Neuron (in vitro differentiated cells): ENCODE data around the gene AK9.

Experiments
- H2AFZ ChIP-seq: one replicate; pipeline ENCODE4 v1.6.1; 2013; ENCODE audit warnings: low read depth, mild to moderate bottlenecking, inconsistent platforms, low read length, moderate library complexity
- H3K27me3 ChIP-seq: one replicate; pipeline ENCODE4 v1.6.1; 2013; ENCODE audit warnings: low read length; ENCODE audit not compliant: insufficient read depth
- H3K36me3 ChIP-seq: one replicate; pipeline ENCODE4 v1.6.1; 2013; ENCODE audit warnings: low read length; ENCODE audit not compliant: insufficient read depth
- H3K4me1 ChIP-seq: one replicate; pipeline ENCODE4 v1.6.1; 2013; ENCODE audit warnings: low read length; ENCODE audit not compliant: insufficient read depth
- H3K4me3 ChIP-seq: 2 replicates; pipeline ENCODE4 v1.5.1; 2013; ENCODE audit warnings: mild to moderate bottlenecking, low read length, moderate library complexity
- H3K9me3 ChIP-seq: one replicate; pipeline ENCODE4 v1.6.1; 2013; ENCODE audit warnings: low read length

AK9 gene

GRCh38 chr6:109512271-109512817, 178.7 kb downstream of the AK9 start:
- Histone ChIP-seq H3K4me3 (no peak overlapping the region), H3K27me3 (no peaks in the 10 kb centered on the region), H3K9me3 (peaks cover 4% of the 10 kb centered on the region), H3K36me3 (no peaks in the 10 kb centered on the region), H2AFZ (no peak overlapping the region), H3K4me1 (peaks cover 19% of the 10 kb centered on the region)

GRCh38 chr6:109511832-109512231, 179.2 kb downstream of the AK9 start:
- peaks cover 19% of the 10 kb centered on the region for H3K4me1 ChIP-seq
- no peaks in the 10 kb centered on the region for H3K27me3 ChIP-seq
- no peaks in the 10 kb centered on the region for H3K36me3 ChIP-seq
- no peak overlapping the region for H2AFZ ChIP-seq
- H3K9me3 ChIP-seq: peaks cover 4% of the 10 kb centered on the region
- no peak overlapping the region for H3K4me3 ChIP-seq

DNA sequence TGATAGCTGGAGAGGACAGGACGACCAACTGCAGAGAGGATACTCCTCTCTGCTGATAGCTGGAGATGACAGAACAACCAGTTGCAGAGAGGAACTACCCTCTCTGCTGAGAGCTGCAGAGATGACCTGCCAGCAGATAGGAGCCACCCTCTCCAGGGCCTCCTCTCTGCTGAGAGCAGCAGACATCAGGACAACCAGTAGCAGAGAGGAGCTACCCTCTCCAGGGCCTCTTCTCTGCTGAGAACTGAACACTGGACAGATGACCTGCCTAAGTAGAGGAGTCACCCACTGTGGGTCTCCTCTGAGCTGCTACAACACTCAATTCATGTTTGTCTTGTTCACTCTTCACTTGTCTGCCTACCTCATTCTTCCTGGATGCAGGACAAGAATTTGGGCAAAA, 180.6 kb downstream of the AK9 start:
- H3K36me3 ChIP-seq: no peaks in the 10 kb centered on the region
- no peak overlapping the region for H2AFZ ChIP-seq
- no peak overlapping the region for H3K4me3 ChIP-seq
- no peaks in the 10 kb centered on the region for H3K27me3 ChIP-seq
- peaks cover 4% of the 10 kb centered on the region for H3K9me3 ChIP-seq
- peaks cover 19% of the 10 kb centered on the region for H3K4me1 ChIP-seq

DNA sequence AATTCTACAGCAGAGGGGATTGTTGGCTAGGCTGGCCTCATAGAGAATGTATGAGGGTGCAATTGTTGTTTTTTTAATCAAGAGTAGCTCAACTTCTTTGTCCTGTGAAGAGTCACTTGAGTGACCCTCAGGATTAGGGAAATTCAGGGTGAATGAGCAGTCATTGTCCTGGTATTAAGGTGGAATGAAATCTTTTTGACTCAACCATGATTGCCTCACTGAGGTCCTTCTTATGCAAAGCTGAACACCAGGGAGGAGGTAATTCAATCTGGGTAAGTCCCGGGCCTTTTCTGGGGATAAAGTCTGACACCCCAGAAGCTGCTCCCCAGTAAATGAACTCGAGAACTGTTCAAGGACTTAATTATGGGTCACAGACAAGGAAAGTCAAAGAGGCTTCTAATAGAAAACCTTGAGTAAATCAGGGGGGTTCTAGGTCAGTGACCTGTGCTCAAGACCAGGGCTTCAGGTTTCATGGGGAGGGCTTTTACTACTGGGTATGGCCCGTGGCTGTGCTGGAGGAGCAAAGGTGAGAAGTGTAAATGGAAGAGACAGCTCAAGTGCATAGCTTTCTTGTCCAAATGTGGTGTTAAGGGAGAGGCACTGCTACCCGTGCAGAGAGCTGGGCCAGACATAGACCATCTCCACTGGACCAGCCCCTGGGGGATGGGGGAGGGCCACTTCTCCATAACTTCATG, 182.7 kb downstream of the AK9 start:
- Histone ChIP-seq H3K4me3 (no peak overlapping the region), H3K27me3 (no peaks in the 10 kb centered on the region), H3K4me1 (peaks cover 11% of the 10 kb centered on the region), H3K36me3 (no peaks in the 10 kb centered on the region), H2AFZ (no peak overlapping the region), H3K9me3 (peaks cover 4% of the 10 kb centered on the region)

- Histone ChIP-seq H3K4me3 (no peak overlapping the region), H3K36me3 (no peaks in the 10 kb centered on the region), H3K4me1 (peaks cover 11% of the 10 kb centered on the region), H3K27me3 (no peaks in the 10 kb centered on the region), H3K9me3 (peaks cover 4% of the 10 kb centered on the region), H2AFZ (no peak overlapping the region)
These were observed 183.4 kb downstream of the AK9 start for GRCh38 chr6:109507490-109508072.

- H3K27me3 ChIP-seq: no peaks in the 10 kb centered on the region
- no peaks in the 10 kb centered on the region for H3K36me3 ChIP-seq
- H3K4me1 ChIP-seq: peaks cover 11% of the 10 kb centered on the region
- H3K4me3 ChIP-seq: no peak overlapping the region
- H2AFZ ChIP-seq: no peak overlapping the region
- H3K9me3 ChIP-seq: peaks cover 4% of the 10 kb centered on the region
These were observed 184.2 kb downstream of the AK9 start for GRCh38 chr6:109506841-109507240.

- Histone ChIP-seq H3K36me3 (no peaks in the 10 kb centered on the region), H2AFZ (no peak overlapping the region), H3K27me3 (no peaks in the 10 kb centered on the region), H3K9me3 (peaks cover 3% of the 10 kb centered on the region), H3K4me1 (peaks cover 11% of the 10 kb centered on the region), H3K4me3 (no peak overlapping the region)
These were observed 184.7 kb downstream of the AK9 start for GRCh38 chr6:109506314-109506713.

DNA sequence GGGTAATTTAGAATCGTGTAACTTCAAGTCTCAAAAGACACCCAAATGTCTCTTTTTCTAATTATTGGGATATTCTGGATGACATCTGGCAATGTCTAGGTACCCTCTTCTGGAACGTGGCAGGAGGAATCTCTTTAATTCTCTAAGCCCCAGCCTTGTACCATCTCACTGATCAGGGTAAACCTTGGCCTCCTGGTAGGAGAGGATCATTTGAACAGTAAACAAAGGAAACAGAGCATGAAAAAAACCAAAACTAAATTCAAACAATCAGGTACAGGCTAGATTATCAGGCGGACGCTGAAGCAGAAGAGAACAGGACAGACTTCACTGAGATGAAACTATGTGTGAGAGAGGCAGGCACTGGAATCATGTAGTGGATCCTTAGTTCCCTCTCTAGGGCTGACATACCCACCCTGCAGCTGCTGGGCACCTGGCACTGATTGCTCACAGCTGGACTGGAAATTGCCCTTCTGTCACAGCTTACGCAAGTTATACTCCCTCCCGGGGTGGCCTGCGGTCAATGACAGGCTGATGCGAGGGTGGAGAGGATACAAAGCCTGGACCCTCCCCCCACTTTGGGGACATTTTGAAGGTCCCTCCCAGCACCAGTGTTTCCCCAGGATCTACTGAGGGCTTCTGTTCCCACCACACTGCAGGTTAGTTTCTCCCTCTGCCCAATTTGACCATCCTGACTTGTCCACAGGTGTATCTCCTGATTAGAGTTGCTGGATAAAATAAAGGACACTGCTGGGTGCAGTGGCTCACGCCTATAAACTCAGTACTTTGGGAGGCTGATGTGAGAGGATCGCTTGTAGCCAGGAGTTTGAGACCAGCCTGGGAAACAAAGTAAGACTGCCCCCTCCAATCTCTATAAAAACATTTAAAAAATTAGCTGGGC, 187.4 kb downstream of the AK9 start:
- Histone ChIP-seq H3K9me3 (no peaks in the 10 kb centered on the region), H2AFZ (no peak overlapping the region), H3K36me3 (no peaks in the 10 kb centered on the region), H3K27me3 (no peaks in the 10 kb centered on the region), H3K4me3 (no peak overlapping the region), H3K4me1 (peaks cover 8% of the 10 kb centered on the region)

DNA sequence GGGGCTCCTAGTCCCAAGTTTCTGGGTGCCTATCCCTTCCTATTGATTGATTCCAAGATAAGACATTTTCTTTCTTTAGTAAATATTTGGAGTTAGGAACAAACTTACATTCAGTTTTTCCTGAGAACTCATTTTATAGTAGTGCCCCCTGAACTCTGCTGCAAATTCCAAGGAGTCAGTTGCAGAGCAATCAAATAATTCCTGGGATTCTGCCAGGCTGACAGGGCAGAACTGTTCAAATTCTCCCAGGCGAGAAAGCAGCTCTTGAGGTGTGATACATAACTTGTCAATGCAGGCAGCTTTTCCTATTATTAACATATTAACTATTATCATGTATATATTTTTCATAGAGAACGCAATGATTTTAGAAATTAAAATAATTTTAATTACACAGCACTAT, 192.1 kb downstream of the AK9 start:
- peaks cover 7% of the 10 kb centered on the region for H3K4me1 ChIP-seq
- no peak overlapping the region for H2AFZ ChIP-seq
- no peaks in the 10 kb centered on the region for H3K27me3 ChIP-seq
- H3K36me3 ChIP-seq: no peaks in the 10 kb centered on the region
- H3K9me3 ChIP-seq: no peaks in the 10 kb centered on the region
- H3K4me3 ChIP-seq: no peak overlapping the region

GRCh38 chr6:109498052-109498451, 192.9 kb downstream of the AK9 start:
- no peak overlapping the region for H3K4me3 ChIP-seq
- H2AFZ ChIP-seq: no peak overlapping the region
- no peaks in the 10 kb centered on the region for H3K9me3 ChIP-seq
- H3K27me3 ChIP-seq: no peaks in the 10 kb centered on the region
- no peaks in the 10 kb centered on the region for H3K36me3 ChIP-seq
- H3K4me1 ChIP-seq: peaks cover 7% of the 10 kb centered on the region

DNA sequence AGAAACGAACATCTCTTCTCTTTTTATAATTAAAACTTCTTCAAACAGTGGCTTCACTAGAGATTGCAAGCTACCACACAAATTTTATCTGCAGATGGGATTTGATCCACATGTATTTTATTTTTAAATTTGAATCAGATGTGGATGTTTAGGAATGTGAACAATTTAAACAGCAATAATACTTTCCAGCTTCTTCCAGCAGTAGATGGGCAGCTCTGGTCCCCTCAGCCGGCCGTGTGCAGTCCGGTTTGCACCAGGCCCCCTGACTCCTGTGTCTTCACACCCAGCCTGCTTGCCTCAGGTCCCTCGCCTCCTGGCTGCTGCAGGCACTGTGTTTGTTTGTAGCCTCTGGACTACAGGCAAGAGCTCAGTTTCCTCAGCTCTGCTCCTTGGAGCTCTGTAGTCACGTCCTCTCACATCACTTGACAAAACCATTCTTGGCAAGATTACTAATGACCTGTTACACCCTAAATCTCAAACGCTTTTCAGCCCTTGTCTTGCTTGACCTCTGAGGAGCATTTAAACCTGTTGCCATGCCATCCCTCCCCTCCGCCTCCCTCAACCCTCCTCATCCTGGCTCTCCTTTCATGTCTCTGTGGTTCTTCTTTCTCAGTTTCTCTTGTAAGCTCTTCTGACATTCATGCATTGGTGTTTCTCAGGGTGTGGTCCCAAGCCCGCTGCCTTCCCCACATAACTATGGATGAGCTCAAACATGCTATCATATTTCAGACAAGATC, 194.8 kb downstream of the AK9 start:
- Histone ChIP-seq H3K4me3 (no peak overlapping the region), H2AFZ (no peak overlapping the region), H3K36me3 (no peaks in the 10 kb centered on the region), H3K4me1 (peaks cover 11% of the 10 kb centered on the region), H3K9me3 (no peaks in the 10 kb centered on the region), H3K27me3 (peaks cover 3% of the 10 kb centered on the region)

GRCh38 chr6:109493865-109494264, 197.1 kb downstream of the AK9 start:
- H3K36me3 ChIP-seq: no peaks in the 10 kb centered on the region
- no peak overlapping the region for H2AFZ ChIP-seq
- H3K4me3 ChIP-seq: no peak overlapping the region
- H3K27me3 ChIP-seq: peaks cover 3% of the 10 kb centered on the region
- H3K4me1 ChIP-seq: peaks cover 17% of the 10 kb centered on the region
- no peaks in the 10 kb centered on the region for H3K9me3 ChIP-seq
